Endothelial cell of hepatic sinusoid (primary cell): ENCODE results near the gene CASP6.

Experiments
- in situ Hi-C: cut with HindIII; loops from 2 replicates; pipeline ENCODE4 v1.10.0; 2017; ENCODE audit warnings: low sequenced_read_pairs

Gene CASP6

DNA sequence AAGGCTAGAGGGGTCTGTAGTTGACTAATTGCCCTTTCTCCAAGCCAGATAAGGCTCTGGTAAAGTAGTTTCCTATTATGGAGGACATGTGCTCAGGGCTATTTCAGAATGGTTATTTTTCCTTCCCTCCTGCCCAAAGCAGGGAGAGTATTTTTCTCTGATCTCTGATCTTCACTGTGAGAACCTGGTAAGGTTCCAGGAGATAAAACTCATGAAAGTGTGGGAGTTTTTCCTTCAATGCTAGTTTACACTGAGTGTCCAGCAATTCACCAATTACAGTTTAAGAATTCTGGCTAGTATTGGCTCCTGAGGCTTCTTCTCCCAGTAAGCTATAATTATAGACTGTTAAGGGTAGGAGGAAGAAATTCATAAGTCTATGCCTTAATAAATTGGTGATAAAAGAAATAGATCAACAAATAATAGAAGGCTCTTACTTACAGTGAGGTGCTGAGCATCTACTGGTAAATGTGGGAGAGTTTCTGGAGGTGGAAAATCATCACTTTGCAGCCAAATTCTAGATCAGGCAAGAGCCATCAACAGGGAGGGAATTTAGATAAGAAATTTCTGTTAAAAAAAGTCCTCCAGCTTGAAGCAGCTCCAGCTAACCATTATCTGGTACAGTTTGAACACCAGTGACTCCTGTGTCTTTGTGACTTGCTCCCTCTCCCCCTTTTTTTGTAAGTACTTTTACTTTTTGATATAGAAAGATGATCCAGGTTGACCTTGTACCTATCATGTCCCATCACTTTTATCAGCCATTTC is 30.9 kb downstream of the CASP6 start:
- in situ Hi-C loops, result no loop called here

DNA sequence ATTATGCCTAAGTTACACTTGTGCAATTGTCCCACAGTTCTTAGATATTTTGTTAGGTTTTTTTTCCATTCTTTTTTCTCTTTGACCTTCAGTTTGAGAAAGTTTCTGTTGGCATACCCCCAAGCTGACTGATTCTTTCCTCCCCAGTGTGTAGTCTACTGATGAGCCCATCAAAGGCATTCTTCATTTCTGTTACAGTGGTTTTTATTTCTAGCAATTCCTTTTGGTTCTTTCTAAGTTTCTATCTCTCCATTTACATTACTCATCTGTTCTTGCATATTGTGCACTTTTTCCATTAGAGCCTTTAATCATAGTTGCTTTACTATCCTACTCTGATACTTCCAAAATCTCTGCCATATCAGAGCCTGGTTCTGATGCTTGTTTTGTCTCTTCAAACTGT is 31.9 kb downstream of the CASP6 start:
- in situ Hi-C loops, result no loop called here

DNA sequence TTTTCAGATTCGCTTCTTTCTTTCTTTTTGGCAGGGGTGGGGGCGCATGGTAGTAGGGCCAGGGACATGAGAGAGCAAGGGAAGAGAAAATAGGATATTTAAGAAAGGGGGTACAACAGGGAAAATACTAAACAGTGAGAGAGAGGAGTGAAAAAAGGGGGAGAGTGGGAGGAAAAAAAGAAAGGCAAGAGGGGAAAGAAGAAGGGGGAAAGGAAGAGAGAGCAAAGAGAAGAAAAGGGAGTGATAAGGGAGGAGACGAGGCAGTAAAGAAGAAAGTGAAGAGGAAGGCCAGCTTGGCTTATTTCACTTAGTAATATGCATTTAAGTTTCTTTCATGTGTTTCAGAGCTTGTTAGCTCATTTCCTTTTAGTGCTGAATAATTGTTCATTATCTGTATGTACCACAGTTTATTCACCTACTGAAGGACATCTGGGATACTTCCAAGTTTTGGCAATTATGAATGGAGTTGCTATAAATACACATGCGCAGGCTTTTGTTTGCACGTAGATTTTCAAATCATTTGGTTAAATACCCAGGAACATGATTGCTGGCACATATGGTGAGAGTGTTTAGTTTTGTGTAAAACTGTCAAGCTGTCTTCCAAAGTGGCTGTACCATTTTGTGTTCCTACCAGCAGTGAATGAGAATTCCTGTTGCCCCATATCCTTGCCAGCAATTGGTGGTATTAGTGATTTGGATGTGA is 37.3 kb downstream of the CASP6 start:
- in situ Hi-C loops, result no loop called here

DNA sequence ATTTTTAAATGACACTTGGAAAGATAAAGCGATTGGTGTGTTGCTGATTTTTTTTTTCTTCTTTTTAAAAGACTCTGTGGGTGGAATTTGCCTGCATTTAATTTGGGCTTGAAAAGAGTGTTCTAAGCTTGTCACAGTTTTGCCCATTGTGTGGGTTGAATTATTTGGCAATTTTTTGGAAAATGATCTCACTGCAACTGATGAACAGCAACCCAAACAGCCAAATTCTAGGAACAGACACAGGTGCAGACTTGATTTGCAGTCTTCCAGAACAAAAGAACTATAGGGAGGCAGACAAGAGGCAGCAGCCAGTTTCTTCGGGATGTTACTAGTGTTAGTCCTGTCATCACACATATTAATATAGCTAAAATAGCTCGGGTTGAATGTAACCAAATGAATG is 40.5 kb downstream of the CASP6 start:
- in situ Hi-C loops, result no loop called here

DNA sequence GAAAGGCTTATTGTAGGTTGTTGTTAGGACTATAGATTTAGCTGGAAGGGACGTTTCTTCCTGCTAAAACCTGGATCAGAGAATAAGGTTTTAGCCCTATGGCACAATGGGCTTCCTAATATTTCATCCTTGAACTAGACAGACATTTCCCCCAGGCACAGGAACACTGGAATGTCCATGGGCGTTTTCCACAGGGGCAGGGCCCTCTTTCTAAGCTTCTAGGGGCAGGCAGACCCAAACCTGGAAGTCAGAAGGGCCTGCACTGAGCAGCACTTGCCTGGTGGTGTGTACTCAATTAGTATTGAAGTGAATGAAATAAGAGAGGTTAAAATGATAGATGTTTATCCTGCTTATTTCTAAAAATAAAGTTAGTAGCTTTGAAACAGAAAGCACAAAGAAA is 41.1 kb downstream of the CASP6 start:
- in situ Hi-C loops, result no loop called here

DNA sequence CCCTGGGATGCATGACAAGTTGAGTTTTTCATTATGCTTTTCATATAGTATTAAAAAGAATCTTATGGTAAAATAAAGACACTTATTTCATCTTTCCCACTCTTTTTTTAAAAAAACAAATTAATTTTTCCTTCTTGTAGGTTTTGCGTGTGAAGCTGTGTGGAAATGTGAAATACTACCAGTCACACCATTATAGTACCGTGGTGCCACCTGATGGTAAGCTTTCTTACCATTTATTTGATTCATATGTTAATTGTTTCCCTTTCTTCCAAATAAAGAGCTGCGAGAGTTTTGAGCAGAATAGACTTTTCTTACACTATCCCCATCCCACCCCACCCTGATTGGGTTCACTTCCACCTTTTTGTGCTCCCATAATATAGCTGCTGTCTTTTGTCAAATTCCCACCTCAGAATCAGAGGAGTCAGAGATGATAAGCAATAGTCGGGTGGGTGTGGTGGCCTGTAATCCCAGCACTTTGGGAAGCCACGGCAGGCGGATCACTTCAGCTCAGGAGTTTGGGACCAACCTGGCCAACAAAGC is 44.3 kb downstream of the CASP6 start:
- in situ Hi-C loops, result loop anchor here (10.0 kb wide), 1 partner anchor 266 kb away; no protein-coding TSS in a partner anchor

DNA sequence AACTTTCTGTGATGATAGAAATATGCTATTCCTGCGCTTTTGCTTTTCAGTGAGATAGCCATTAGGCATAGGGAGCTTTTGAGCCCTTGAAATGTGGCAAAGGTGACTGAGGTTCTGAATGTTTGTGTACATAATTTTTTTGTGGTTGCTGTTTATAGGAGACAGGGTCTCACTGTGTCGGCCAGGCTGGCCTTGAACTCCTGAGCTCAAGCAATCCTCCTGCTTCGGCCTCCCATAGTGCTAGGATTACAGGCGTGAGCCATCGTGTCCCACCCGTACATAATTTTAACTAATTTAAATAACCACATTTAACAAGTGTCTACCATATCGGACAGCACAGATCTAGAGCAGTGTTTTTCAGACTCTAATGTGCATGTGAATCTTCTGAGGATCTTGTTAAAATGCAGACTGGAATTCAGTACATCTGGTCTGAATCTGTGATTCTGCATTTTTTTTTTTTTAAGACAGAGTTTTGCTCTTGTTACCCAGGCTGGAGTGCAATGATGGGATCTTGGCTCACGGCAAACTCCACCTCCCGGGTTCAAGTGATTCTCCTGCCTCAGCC is 45.3 kb downstream of the CASP6 start:
- in situ Hi-C loops, result loop anchor here (10.0 kb wide), 1 partner anchor 267 kb away; no protein-coding TSS in a partner anchor

DNA sequence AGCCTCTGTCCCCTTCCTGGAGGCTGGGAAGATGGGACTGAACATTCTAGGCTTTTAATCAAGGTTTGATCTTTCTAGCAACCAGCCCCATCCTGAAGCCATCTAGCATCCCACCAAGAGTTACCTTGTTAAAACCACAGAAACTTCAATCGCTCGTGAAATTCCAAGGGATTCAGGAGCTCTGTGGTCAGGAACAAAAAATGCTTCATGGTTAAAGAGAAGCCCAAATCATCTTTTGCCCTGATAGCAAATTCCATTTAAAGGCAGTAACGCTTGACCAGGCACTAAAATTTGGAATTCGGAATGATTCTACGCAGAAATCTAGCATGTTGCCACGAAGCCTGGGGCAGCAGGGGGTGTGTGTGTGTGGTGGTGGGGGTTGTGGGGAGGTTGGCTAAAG is 47.8 kb downstream of the CASP6 start:
- in situ Hi-C loops, result loop anchor here (10.0 kb wide), 1 partner anchor 269 kb away; no protein-coding TSS in a partner anchor

DNA sequence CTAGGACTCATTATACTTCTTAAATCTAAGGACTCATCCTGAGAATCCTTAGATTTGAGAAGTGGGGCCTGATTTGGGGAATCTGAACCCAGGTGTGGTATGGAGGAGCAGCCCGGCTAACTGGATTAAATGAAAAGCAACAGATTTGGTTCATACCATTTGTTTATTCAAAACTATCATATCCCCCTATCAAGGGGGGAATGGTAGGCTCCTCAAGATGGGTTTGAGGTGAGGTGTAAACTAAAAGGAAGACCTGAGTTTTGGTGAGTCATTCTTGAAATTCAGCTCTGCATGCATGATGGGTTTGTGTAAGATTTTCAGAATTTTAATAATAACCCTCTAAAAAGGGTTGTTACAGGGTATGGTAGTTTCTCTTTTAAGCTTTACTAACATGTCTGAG is 53.4 kb downstream of the CASP6 start:
- in situ Hi-C loops, result loop anchor here (10.0 kb wide), 1 partner anchor 275 kb away; no protein-coding TSS in a partner anchor

DNA sequence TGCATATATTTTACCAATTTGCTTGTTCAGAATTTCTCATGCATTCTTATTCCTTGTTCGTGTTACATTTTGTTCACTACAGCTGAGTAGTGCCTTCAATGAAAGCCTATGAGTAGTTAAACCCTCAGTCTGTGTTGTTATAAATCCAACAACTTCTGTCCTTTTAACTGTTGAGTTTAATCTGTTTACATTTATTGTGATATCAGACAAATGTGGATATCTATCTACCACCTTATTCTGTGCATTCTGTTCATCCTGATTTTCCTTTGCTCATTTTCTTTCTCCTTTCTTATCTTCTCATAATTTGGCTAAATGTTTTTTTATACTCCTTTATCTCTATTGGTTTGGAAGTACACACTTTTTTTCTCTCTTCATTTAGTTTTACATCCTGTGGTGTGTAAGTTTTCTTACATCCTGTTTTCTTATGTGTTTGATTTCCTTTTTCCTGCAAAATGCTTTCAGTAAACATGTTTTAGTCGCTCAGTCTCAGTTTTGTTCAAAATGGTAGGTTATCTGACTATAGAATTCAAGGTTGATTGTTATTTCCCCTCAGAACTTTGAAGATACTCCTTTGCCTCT is 54.2 kb downstream of the CASP6 start:
- in situ Hi-C loops, result no loop called here

DNA sequence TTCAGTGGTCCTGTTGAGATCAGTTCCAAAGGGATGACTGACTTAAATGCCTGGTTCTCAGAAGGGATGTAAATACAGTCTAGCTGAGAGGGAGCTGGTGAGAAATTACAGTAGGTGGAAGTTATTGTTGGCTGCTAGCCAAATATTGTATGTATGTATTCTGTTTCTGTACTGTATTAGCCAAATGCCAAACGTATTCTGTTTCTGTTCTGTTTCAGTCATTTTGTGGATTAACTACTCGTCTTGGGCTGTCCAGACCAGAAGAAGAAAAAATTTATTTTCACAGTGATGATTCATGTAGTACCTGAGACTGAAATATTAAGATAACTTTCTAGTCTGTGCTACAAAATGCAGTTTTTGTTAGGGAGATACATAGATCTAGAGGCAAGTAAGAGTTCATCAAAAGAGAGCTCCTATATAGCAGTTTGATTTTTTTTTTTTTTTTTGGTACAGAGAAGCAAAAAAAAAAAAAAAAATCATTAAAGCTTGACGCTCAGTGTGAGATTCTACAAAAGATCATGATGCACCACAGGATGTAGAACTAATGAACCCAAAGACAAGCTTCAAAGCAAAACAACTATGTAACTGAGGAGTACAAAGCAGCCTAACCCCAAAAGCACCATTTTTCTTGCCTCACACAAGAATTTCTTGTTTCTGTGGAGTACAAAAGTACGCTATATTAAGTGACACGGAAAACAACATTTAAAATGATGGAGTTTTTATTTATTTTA is 54.8 kb downstream of the CASP6 start:
- in situ Hi-C loops, result no loop called here

DNA sequence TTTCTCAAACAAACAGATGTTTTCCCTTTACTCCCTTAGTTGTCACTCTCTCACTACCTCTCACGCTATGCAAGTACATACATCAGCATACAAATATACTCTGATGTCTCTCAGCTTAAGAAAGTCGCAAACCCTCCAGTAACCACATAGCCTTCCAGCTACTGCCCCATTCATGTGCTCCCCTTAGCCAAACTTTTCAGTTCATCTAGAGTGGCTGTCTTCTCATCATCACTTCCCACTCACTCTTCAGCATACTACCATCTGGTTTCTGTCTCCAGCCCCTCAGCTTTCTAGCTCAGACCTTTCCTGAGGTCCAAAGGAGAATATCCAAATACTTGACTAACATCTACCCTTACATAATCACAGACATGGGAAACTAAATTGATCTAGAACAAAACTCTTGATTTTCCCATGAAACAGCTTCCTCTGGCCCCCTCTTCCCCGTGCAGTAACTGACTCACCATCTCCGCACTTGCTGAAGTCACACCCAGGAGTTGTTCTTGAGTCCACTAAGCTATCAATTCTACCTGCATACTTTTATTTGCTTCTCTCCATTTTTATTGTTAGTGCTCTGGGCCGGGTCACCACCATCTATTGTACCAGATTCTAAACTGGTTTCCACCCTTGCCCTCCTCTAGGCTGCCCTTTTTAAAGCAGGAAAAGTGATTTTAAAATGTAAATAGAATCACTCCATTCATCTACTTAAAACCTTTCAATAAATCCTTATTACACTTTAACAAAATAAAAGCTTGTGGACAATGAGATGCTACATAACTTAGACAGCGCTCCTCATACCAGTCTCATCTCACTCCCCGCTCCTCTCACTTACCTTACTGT is 57.2 kb downstream of the CASP6 start:
- in situ Hi-C loops, result no loop called here

DNA sequence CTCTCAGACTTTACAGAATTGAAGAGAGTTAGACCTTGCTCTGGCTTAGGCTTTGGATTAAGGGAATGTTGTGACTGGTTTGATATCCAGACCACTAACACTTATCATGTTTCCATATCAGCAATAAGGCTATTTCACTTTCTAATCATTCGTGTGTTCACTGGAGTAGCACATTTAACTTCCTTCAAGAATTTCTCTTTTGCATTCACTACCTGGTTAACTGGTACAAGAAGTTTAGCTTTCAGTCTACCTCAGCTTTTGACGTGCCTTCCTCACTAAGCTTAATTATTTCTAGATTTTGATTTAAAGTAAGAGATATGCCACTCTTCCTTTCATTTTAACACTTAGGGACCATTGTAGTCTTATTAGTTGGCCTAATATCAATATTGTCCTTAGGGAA is 62.6 kb downstream of the CASP6 start:
- in situ Hi-C loops, result no loop called here
